ENCODE data around the gene PPP2R3C.

PPP2R3C gene

DNA sequence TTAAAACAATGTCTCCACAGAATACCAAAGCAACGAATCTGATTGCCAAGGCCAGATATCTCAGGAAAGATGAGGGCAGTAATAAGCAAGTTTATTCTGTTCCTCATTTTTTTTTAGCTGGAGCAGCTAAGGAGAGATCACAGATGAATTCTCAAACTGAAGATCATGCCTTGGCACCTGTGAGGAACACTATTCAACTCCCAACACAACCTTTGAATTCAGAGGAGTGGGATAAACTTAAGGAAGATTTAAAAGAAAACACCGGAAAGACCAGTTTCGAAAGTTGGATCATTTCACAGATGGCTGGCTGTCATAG, 1.6 kb upstream of the PPP2R3C start:
- TF ChIP-seq YY1 (IDR thresholded peaks at IDR 0.05; ENCODE audit: low read depth) (no peak), TCF12 (IDR thresholded peaks at IDR 0.05; ENCODE audit: low read depth) (no peak), FOXM1 (IDR thresholded peaks at IDR 0.05; ENCODE audit: borderline replicate concordance, low read depth) (no peak), TEAD4 (IDR thresholded peaks at IDR 0.05) (no peak), CREB1 (IDR thresholded peaks at IDR 0.05; ENCODE audit: low read depth) (no peak)
- TF ChIP-seq, protein P1, sequence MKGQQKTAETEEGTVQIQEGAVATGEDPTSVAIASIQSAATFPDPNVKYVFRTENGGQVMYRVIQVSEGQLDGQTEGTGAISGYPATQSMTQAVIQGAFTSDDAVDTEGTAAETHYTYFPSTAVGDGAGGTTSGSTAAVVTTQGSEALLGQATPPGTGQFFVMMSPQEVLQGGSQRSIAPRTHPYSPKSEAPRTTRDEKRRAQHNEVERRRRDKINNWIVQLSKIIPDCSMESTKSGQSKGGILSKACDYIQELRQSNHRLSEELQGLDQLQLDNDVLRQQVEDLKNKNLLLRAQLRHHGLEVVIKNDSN (IDR thresholded peaks at IDR 0.05), result no peak

DNA sequence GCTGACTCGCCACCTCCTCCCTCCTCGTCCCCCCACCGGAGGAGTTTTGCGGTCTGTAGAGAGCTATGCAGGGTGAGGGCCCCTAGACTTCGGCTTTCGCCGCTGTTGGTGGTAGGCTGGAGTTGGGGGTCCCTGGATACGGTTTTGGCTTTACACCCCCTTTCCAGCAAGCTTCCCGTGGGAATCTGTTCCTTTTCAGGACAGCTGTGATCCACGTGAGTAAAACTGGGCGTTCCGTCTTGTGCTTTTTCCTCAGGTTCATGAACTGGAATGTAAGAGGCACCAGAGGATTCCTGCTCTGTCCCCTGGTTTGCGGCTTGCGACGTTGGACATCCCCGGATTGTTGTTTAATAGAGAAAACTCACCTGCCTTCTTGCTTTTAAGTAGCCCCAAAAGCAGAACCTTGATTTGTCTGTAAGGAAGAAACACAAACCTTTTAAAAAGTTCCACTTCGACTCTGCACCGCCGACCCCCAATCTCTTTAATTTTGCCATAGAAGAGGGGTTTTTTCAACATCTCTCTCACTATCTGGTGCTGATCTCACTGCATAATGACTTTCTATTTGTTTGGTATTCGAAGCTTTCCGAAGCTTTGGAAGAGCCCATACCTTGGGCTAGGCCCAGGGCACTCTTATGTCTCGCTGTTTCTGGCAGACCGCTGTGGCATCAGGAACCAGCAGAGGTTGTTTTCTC, 1.1 kb upstream of the PPP2R3C start:
- TF ChIP-seq EP300 (IDR thresholded peaks at IDR 0.05; ENCODE audit: borderline replicate concordance), result no peak
- TF ChIP-seq, protein P2, sequence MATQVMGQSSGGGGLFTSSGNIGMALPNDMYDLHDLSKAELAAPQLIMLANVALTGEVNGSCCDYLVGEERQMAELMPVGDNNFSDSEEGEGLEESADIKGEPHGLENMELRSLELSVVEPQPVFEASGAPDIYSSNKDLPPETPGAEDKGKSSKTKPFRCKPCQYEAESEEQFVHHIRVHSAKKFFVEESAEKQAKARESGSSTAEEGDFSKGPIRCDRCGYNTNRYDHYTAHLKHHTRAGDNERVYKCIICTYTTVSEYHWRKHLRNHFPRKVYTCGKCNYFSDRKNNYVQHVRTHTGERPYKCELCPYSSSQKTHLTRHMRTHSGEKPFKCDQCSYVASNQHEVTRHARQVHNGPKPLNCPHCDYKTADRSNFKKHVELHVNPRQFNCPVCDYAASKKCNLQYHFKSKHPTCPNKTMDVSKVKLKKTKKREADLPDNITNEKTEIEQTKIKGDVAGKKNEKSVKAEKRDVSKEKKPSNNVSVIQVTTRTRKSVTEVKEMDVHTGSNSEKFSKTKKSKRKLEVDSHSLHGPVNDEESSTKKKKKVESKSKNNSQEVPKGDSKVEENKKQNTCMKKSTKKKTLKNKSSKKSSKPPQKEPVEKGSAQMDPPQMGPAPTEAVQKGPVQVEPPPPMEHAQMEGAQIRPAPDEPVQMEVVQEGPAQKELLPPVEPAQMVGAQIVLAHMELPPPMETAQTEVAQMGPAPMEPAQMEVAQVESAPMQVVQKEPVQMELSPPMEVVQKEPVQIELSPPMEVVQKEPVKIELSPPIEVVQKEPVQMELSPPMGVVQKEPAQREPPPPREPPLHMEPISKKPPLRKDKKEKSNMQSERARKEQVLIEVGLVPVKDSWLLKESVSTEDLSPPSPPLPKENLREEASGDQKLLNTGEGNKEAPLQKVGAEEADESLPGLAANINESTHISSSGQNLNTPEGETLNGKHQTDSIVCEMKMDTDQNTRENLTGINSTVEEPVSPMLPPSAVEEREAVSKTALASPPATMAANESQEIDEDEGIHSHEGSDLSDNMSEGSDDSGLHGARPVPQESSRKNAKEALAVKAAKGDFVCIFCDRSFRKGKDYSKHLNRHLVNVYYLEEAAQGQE (IDR thresholded peaks at IDR 0.05; ENCODE audit: low read depth), result no peak
- no peak for TF ChIP-seq RAD21 (IDR thresholded peaks at IDR 0.05; ENCODE audit: low read depth)
- TF ChIP-seq NFIC (IDR thresholded peaks at IDR 0.05), result no peak
- TF ChIP-seq CEBPB (IDR thresholded peaks at IDR 0.05), result no peak

DNA sequence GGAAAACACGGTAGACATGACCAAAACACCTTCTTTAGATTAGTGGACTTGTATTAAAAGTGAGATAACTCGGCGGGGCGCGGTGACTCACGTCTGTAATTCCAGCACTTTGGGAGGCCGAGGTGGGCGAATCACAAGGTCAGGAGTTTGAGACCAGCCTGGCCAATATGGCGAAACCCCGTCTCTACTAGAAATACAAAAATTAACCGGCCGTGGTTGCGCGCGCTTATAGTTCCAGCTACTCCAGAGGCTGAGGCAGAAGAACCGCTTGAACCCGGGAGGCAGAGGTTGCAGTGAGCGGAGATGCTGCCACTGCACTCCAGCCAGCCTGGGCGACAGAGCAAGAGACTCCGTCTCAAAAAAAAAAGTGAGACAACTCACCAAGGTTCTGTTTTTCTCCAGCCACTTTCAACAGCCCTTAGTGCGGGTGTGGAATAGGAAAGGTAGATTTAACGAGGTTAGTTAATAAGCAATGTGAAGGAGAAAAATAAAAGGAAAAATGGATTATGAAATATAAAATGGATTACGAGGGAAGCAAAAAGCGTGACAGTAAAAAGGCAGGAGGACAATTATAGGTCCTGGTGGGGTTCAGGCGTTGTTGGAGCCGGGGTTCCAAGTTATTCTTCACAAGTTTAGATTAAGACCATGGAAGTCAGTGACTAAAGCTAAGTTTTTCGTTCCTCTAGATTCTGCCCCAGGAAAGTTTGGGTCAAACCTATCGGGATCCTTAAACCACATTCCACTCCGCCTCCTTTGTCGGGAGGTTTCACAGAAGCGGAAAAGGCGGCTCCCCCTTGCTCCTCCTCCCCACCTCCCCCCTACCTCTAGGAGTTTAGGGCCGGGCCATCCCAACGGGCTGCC, 534 bp downstream of the PPP2R3C start:
- TF ChIP-seq EGR1 (IDR thresholded peaks at IDR 0.05) (no peak), TAF1 (IDR thresholded peaks at IDR 0.05; ENCODE audit: low read depth) (peak; percentile 59; the same call in 1 of the 2 replicates), TCF12 (IDR thresholded peaks at IDR 0.05; ENCODE audit: low read depth) (no peak), TEAD4 (IDR thresholded peaks at IDR 0.05) (peak; percentile 54), EP300 (IDR thresholded peaks at IDR 0.05; ENCODE audit: borderline replicate concordance) (no peak), NFIC (IDR thresholded peaks at IDR 0.05) (no peak), CREB1 (IDR thresholded peaks at IDR 0.05; ENCODE audit: low read depth) (no peak)
- TF ChIP-seq, protein P2 (IDR thresholded peaks at IDR 0.05; ENCODE audit: low read depth), result no peak
- TF ChIP-seq, protein P3, sequence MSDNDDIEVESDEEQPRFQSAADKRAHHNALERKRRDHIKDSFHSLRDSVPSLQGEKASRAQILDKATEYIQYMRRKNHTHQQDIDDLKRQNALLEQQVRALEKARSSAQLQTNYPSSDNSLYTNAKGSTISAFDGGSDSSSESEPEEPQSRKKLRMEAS (IDR thresholded peaks at IDR 0.05), result no peak

DNA sequence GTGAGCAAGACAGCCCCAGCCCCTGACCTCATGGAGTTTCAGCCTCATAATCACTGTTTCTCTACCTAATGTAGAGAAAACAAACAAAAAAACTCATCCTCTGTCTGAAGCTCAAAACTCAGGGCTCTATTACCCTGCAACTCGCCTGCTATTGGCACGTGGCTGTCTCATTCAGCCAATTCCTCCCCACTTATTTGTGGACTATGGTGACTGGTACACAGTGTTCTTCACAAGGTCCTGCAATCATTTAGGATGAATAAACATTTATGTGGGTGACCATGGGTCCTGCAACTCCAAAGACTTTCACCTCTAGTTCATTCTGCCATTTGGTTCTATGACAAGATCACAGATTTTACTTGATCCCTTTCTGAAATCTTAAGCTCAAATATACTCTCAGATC, 4.7 kb downstream of the PPP2R3C start:
- no peak for TF ChIP-seq EP300 (IDR thresholded peaks at IDR 0.05; ENCODE audit: borderline replicate concordance)
- TF ChIP-seq, protein P1 (IDR thresholded peaks at IDR 0.05), result no peak
- TF ChIP-seq ZBTB7A (IDR thresholded peaks at IDR 0.05; ENCODE audit: low read depth), result no peak
- TF ChIP-seq TCF12 (IDR thresholded peaks at IDR 0.05; ENCODE audit: low read depth), result no peak
- no peak for TF ChIP-seq TEAD4 (IDR thresholded peaks at IDR 0.05)
- TF ChIP-seq, protein P2 (IDR thresholded peaks at IDR 0.05; ENCODE audit: low read depth), result no peak
- no peak for TF ChIP-seq RAD21 (IDR thresholded peaks at IDR 0.05; ENCODE audit: low read depth)
- no peak for TF ChIP-seq CREB1 (IDR thresholded peaks at IDR 0.05; ENCODE audit: low read depth)
- no peak for TF ChIP-seq CEBPB (IDR thresholded peaks at IDR 0.05)
- TF ChIP-seq EGR1 (IDR thresholded peaks at IDR 0.05), result no peak
- no peak for TF ChIP-seq FOXM1 (IDR thresholded peaks at IDR 0.05; ENCODE audit: borderline replicate concordance, low read depth)
- no peak for TF ChIP-seq TAF1 (IDR thresholded peaks at IDR 0.05; ENCODE audit: low read depth)
- TF ChIP-seq, protein P3 (IDR thresholded peaks at IDR 0.05), result no peak
